GM19452 (cell line): ENCODE data around the gene BAX.
"Not testable (repeated sequence)": the region's sequence is repeated elsewhere in the genome, so short reads cannot be mapped to it uniquely, and the experiment has no call there.

ENCODE experiments used
- ATAC-seq: cut with Tn5 transposase; IDR thresholded peaks from one replicate; pipeline ENCODE4 v1.9.1; 2021; ENCODE audit not compliant: unreplicated experiment

BAX gene

GRCh38 chr19:48954595-48955307 is at the start of gene BAX:
Gene BAX, plus strand, starts transcription at chr19:48954875. Its CDS starts 54 bp downstream, at chr19:48954929.
- ATAC-seq, result peak; percentile 83

GRCh38 chr19:48905664-48906063 is 49.0 kb upstream of the BAX start:
- ATAC-seq, result no peak

- no peak for ATAC-seq
These were observed 48.4 kb upstream of the BAX start for GRCh38 chr19:48906324-48906723.

GRCh38 chr19:48907671-48908070 is 47.0 kb upstream of the BAX start:
- ATAC-seq, result no peak

GRCh38 chr19:48909424-48910077 is 45.1 kb upstream of the BAX start:
- ATAC-seq, result not testable (repeated sequence)

GRCh38 chr19:48910803-48911202 is 43.9 kb upstream of the BAX start:
- no peak for ATAC-seq

GRCh38 chr19:48913114-48913889 is 41.4 kb upstream of the BAX start:
- no peak for ATAC-seq

- no peak for ATAC-seq
These were observed 40.5 kb upstream of the BAX start for GRCh38 chr19:48914181-48914580.

GRCh38 chr19:48915757-48916156 is 38.9 kb upstream of the BAX start:
- no peak for ATAC-seq

GRCh38 chr19:48918071-48918470 is 36.6 kb upstream of the BAX start:
- ATAC-seq, result no peak

GRCh38 chr19:48918801-48919247 is 35.9 kb upstream of the BAX start:
- ATAC-seq, result no peak

GRCh38 chr19:48919271-48919670 is 35.4 kb upstream of the BAX start:
- not testable (repeated sequence) for ATAC-seq

- no peak for ATAC-seq
These were observed 33.7 kb upstream of the BAX start for GRCh38 chr19:48920949-48921348.

GRCh38 chr19:48921721-48922500 is 32.8 kb upstream of the BAX start:
- ATAC-seq, result no peak

- no peak for ATAC-seq
These were observed 31.9 kb upstream of the BAX start for GRCh38 chr19:48922548-48923490.

- ATAC-seq, result no peak
These were observed 29.3 kb upstream of the BAX start for GRCh38 chr19:48925240-48925843.

GRCh38 chr19:48925890-48926289 is 28.8 kb upstream of the BAX start:
- ATAC-seq, result not testable (repeated sequence)

- no peak for ATAC-seq
These were observed 27.8 kb upstream of the BAX start for GRCh38 chr19:48926909-48927308.

GRCh38 chr19:48927692-48928091 is 27.0 kb upstream of the BAX start:
- not testable (repeated sequence) for ATAC-seq
